NB4 (cell line): ENCODE measurements around the gene DOCK7.

Experiments
- MYC ChIP-seq: IDR thresholded peaks from 2 replicates; pipeline ENCODE4 v1.6.1; 2011; ENCODE audit warnings: low read depth, low read length
- POLR2A ChIP-seq: IDR thresholded peaks from 2 replicates; pipeline ENCODE4 v1.6.1; 2011; ENCODE audit warnings: mild to moderate bottlenecking; ENCODE audit not compliant: insufficient read length; ENCODE audit errors: extremely low read depth
- TF ChIP-seq, protein P1 (sequence below): IDR thresholded peaks from one replicate; pipeline ENCODE4 v1.5.1; 2012; ENCODE audit warnings: low read depth, low read length
- TF ChIP-seq, protein P2 (sequence below): IDR thresholded peaks from 2 replicates; pipeline ENCODE4 v1.6.1; 2011; ENCODE audit warnings: low read depth, low read length

DNA sequence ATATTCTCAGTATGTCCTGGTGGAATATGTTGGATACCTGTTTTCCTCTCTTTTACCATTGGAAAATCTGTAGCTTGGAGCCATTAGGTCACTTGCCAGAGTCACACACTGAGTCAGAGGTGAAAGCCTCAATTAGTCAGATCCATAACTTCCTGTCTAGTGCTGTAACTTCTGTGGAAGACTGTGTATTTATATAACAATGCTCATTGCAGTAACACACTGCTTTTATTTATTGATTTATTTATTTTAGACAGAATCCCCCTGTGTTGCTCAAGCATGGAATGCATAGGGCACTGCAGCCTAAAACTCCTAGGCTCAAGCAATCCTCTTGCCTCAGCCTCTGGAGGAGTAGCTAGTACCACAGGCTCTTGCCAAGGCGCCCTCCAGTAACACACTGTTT lies 1.3 kb upstream of the DOCK7 start:
- TF ChIP-seq POLR2A (no peak), MYC (no peak)
- TF ChIP-seq, protein P1, sequence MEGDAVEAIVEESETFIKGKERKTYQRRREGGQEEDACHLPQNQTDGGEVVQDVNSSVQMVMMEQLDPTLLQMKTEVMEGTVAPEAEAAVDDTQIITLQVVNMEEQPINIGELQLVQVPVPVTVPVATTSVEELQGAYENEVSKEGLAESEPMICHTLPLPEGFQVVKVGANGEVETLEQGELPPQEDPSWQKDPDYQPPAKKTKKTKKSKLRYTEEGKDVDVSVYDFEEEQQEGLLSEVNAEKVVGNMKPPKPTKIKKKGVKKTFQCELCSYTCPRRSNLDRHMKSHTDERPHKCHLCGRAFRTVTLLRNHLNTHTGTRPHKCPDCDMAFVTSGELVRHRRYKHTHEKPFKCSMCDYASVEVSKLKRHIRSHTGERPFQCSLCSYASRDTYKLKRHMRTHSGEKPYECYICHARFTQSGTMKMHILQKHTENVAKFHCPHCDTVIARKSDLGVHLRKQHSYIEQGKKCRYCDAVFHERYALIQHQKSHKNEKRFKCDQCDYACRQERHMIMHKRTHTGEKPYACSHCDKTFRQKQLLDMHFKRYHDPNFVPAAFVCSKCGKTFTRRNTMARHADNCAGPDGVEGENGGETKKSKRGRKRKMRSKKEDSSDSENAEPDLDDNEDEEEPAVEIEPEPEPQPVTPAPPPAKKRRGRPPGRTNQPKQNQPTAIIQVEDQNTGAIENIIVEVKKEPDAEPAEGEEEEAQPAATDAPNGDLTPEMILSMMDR, result no peak
- TF ChIP-seq, protein P2, sequence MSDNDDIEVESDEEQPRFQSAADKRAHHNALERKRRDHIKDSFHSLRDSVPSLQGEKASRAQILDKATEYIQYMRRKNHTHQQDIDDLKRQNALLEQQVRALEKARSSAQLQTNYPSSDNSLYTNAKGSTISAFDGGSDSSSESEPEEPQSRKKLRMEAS, result no peak
